Vagina (tissue), 2 donors: ENCODE measurements around the gene PADI1. TPM values are rescaled to one million over a fixed set of nuclear protein-coding genes. Genes with fewer than 3 reads are reported as not detected.

Experiments used
- DNase-seq, 2 donors: peaks; one replicate each; pipeline ENCODE4 v3.0.0-alpha.2; 2017; ENCODE audit errors: extremely low spot score in 2 of 2
- H3K27ac ChIP-seq: fragments of 200-600 bp; sonication (generic); one replicate; pipeline ENCODE4 v1.5.1; 2019
- H3K27me3 ChIP-seq: fragments of 200-600 bp; sonication (generic); one replicate; pipeline ENCODE4 v1.5.1; 2019
- H3K36me3 ChIP-seq, 2 donors: fragments of 200-600 bp; sonication (generic); one replicate each; pipeline ENCODE4 v1.5.1; 2017 to 2019
- H3K4me1 ChIP-seq: fragments of 200-600 bp; sonication (generic); one replicate; pipeline ENCODE4 v1.5.1; 2019
- H3K4me3 ChIP-seq, 2 donors: fragments of 200-600 bp; sonication (generic); 1 replicate in 1 of 2; 2 replicates in 1 of 2; pipeline ENCODE4 v1.5.1; 2016 to 2019
- H3K9me3 ChIP-seq: fragments of 200-600 bp; sonication (generic); one replicate; pipeline ENCODE4 v1.5.1; 2019
- CTCF ChIP-seq, 3 experiments: fragments of 450-650 bp in 2 of 3; fragments of 200-600 bp in 1 of 3; sonication (generic) in 1 of 3; IDR thresholded peaks; one replicate each; pipeline ENCODE4 v1.5.1; 2017 to 2019; ENCODE audit warnings: antibody characterized with exemption in 3 of 3, mild to moderate bottlenecking in 2 of 3, moderate library complexity in 2 of 3
- POLR2A ChIP-seq, 2 donors: fragments of 450-650 bp; IDR thresholded peaks; one replicate each; pipeline ENCODE4 v1.6.1; 2017; ENCODE audit warnings: antibody characterized with exemption in 2 of 2, mild to moderate bottlenecking in 2 of 2, moderate library complexity in 2 of 2
- POLR2AphosphoS5 ChIP-seq, 2 donors: sonication (generic); formaldehyde crosslinking; IDR thresholded peaks; one replicate each; pipeline ENCODE4 v1.9.0; 2017; ENCODE audit warnings: antibody characterized with exemption in 2 of 2, mild to moderate bottlenecking in 2 of 2, low read depth in 1 of 2; ENCODE audit not compliant: insufficient read depth in 1 of 2
- intact Hi-C: fragments of 100-400 bp; cut with DNase I; formaldehyde crosslinking; loops from one replicate; pipeline ENCODE4 v1.15.1; 2023
- total RNA-seq: library from RNA; depleted of rRNA; stranded (reverse); fragments of >200 nt; gene quantifications from one replicate; pipeline ENCODE4 v1.2.3, GENCODE V29; 2016

PADI1 gene
- total RNA-seq, 1 donor from 2014 or later = 46.4 TPM

DNA sequence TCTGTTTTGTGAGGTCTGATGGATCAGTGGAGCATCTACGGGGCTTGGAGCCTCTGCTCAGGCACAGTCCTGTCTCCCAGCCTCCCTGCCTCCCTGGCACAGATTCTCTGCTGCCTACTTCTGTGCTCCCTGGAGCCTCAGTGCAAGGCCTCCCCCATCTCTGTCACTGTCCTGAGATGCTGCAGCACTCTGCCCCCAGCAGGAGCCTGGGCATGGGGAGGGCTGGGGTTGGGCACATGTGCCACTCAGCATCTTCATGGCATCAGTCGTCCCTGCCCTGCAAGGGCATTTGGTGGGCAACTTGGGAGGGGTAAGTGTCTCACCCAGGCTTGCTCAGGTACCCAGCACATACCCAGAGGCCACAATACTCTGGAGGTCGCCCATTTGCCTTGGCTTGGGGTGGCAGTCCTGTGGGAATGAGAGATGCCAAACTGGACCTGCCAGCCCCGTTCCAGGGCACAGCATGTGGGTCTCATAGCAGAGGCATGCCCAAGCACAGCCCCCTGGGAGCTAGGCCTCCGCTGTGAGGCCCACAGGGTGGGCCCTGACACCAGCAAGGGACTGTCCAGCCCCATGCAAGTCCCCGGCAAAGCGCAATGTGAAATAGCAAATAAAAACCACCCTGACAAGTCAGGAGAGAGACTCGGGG, 72.7 kb downstream of the PADI1 start:
- Histone ChIP-seq H3K4me1 (no peaks in the 10 kb centered on the region), H3K36me3 (no peaks in the 10 kb centered on the region), H3K27ac (no peak overlapping the region), H3K27me3 (no peaks in the 10 kb centered on the region), H3K9me3 (no peaks in the 10 kb centered on the region), H3K4me3 (no peak overlapping the region)
- DNase-seq = no peak
- intact Hi-C loops = no loop called here
- TF ChIP-seq POLR2AphosphoS5 (IDR thresholded peaks at IDR 0.05; ENCODE audit: insufficient read depth in 1 of 2, low read depth in 1 of 2) (no peak), CTCF (IDR thresholded peaks at IDR 0.05) (no peak), POLR2A (IDR thresholded peaks at IDR 0.05) (no peak)

- Histone ChIP-seq H3K27ac (no peak overlapping the region), H3K9me3 (no peaks in the 10 kb centered on the region), H3K27me3 (no peaks in the 10 kb centered on the region), H3K4me3 (no peak overlapping the region), H3K36me3 (no peaks in the 10 kb centered on the region), H3K4me1 (no peaks in the 10 kb centered on the region)
- no peak for DNase-seq
- intact Hi-C loops = no loop called here
- TF ChIP-seq CTCF (IDR thresholded peaks at IDR 0.05) (no peak), POLR2AphosphoS5 (IDR thresholded peaks at IDR 0.05; ENCODE audit: insufficient read depth in 1 of 2, low read depth in 1 of 2) (no peak), POLR2A (IDR thresholded peaks at IDR 0.05) (no peak)
Observed at GRCh38 chr1:17278996-17279830, 74.3 kb downstream of the PADI1 start.

- intact Hi-C loops = no loop called here
- H3K27ac ChIP-seq = no peak overlapping the region
- no peaks in the 10 kb centered on the region for H3K9me3 ChIP-seq
- H3K36me3 ChIP-seq = no peaks in the 10 kb centered on the region
- no peak overlapping the region for H3K4me3 ChIP-seq
- TF ChIP-seq POLR2AphosphoS5 (IDR thresholded peaks at IDR 0.05; ENCODE audit: insufficient read depth in 1 of 2, low read depth in 1 of 2) = no peak
- no peak for TF ChIP-seq CTCF (IDR thresholded peaks at IDR 0.05)
- no peak for TF ChIP-seq POLR2A (IDR thresholded peaks at IDR 0.05)
- DNase-seq = no peak
- H3K4me1 ChIP-seq = no peaks in the 10 kb centered on the region
- H3K27me3 ChIP-seq = no peaks in the 10 kb centered on the region
Observed at GRCh38 chr1:17280436-17280835, 75.5 kb downstream of the PADI1 start.

DNA sequence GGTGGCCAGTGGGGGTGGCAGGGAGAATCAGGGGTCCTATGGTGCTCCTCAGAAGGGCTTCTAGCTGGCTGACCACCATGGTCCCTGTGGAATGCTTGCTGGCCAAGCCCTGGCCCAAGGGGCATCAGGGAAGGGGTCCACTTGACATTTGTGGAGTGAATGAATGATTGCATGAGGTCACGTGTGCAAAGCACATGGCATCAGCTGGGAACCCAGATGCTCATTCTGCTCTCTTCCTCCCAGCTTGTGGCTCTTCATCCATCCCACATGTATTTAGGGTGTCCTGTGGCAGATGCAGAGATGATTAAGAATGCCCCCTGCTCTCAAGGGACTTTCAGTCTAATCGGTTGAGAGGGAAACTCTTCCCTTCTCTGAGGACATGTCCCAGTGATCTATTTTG, 76.0 kb downstream of the PADI1 start:
- TF ChIP-seq CTCF (IDR thresholded peaks at IDR 0.05) = no peak
- no peak for TF ChIP-seq POLR2A (IDR thresholded peaks at IDR 0.05)
- no peak for TF ChIP-seq POLR2AphosphoS5 (IDR thresholded peaks at IDR 0.05; ENCODE audit: insufficient read depth in 1 of 2, low read depth in 1 of 2)
- Histone ChIP-seq H3K36me3 (no peaks in the 10 kb centered on the region), H3K4me3 (no peak overlapping the region), H3K4me1 (no peaks in the 10 kb centered on the region), H3K9me3 (no peaks in the 10 kb centered on the region), H3K27me3 (no peaks in the 10 kb centered on the region), H3K27ac (no peak overlapping the region)
- DNase-seq = no peak
- intact Hi-C loops = no loop called here

DNA sequence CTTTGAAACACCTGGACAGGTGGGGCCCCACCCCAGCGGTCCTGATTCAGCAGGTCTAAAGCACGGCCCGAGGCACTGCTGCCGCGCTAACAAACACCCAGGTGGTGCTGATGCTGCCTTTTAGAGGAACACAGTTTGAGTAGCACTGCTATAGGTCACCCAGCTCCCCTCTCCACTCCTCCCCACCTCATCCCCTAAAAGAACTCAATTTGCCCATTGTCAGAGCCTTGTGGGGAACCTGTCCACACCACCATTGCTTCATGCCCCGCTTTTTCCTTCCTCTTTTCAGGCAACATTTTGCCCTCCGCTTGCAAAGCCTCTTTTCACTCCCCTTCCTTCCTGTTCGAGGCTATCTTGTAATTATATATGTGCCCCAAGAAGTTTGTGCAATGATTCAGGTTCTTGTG, 76.8 kb downstream of the PADI1 start:
- Histone ChIP-seq H3K9me3 (no peaks in the 10 kb centered on the region), H3K36me3 (no peaks in the 10 kb centered on the region), H3K27ac (no peak overlapping the region), H3K4me3 (no peak overlapping the region), H3K4me1 (no peaks in the 10 kb centered on the region), H3K27me3 (no peaks in the 10 kb centered on the region)
- intact Hi-C loops = no loop called here
- TF ChIP-seq POLR2A (IDR thresholded peaks at IDR 0.05) (no peak), CTCF (IDR thresholded peaks at IDR 0.05) (no peak), POLR2AphosphoS5 (IDR thresholded peaks at IDR 0.05; ENCODE audit: insufficient read depth in 1 of 2, low read depth in 1 of 2) (no peak)
- DNase-seq = no peak
